NCI-H446 treated with DMSO at 0.1 percent for 48 hours (cell line): ENCODE data around the gene HBP1.
"Not testable (repeated sequence)": the region's sequence is repeated elsewhere in the genome, so short reads cannot be mapped to it uniquely, and the experiment has no call there.

Experiments used
- DNase-seq: peaks from one replicate; lab custom pipeline; 2025; lab: John Stamatoyannopoulos, UW

HBP1 gene

GRCh38 chr7:107186240-107186639 lies 17.4 kb downstream of the HBP1 start:
- no peak for DNase-seq

DNA sequence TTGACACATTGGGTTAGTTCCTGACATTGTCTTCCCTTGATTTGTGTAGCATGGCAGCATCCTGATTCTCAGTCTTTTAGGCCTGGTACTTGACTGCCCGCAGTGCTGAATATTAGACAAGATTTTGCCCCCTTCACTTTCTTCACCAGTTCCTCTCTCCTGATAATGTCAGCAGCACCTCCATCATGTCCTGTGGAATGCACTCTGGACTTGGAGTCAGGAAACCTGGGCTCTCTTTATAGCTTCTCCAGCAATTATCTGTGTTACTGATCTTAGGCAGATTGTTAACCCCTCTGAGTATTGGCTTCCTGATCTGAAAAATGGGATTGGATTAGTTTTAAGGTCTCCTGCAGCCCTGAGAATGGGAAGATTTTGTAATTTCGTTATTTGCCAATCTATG lies 19.0 kb downstream of the HBP1 start:
- no peak for DNase-seq

GRCh38 chr7:107190090-107190489 lies 21.3 kb downstream of the HBP1 start:
- no peak for DNase-seq

GRCh38 chr7:107194052-107194451 lies 25.2 kb downstream of the HBP1 start:
- no peak for DNase-seq

DNA sequence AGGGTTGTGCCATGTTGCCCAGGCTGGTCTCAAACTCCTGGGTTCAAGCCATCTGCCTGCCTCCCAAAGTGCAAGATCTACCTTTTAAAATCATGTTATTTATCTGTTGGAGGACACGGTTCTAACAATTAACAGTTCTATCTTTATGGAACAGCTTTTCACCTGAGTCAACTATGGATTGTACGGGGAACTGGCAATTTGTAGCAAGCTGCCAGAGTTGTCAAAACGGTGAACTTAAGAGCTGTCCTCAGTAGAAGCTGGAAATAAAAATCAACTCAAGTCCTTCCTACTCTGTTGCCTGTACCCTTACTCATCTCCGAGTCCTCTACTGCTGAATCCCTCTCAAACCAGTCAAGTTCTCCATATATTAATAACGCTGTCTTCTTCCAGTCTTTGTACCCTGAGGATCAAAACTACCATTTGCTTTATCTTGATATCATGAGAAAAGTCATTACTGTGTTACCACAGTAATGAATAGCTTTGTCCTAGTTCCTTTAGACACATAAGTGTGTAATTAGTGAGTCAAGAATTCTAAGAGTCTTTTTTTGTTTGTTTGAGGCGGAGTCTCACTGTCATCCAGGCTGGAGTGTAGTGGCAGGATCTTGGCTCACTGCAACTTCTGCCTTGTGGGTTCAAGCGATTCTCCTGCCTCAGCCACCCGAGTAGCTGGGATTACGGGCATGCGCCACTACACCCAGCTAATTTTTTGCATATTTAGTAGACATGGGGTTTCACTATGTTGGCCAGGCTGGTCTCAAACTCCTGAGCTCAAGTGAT lies 28.2 kb downstream of the HBP1 start:
- DNase-seq = no peak

GRCh38 chr7:107201795-107202450 lies 33.1 kb downstream of the HBP1 start:
- peak; percentile 64 for DNase-seq

DNA sequence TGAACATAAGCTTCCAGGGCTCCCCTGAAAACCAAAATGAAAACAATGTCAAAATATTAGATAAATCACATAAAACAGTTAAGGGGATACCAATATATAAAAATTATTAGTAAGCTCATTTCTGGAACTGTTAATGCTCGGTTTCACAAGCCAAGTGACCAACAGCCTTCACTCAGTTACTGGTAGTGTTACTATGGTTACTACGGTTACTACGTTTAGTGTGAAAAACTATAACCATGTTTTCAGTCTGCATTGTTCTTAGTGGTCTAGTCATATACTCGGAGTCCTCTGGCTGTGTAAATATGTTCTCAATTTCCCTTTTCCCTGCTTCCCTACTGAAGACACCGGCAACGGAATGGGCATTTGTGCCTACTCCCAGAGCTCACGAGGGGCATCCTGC lies 34.8 kb downstream of the HBP1 start:
- no peak for DNase-seq

- no peak for DNase-seq
Observed at GRCh38 chr7:107206136-107206535, 37.3 kb downstream of the HBP1 start.

DNA sequence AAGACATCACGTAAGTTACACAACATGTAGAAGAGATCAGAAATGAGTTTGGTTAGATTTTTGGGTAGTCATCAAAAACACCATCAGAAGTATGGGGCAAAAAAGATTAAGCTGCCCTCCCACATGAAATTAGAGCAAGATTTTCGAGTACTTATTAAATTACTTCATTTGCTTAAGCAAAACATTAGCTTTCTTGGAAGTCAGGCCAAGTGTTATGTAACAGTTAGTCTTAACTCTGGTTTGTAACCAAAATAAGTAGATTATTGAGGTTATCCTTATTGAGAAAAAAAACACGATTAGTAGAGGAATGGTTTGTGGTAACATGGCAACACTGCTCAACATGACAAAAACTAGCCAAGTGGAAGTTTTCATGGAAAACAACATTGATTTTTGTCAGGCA lies 37.9 kb downstream of the HBP1 start:
- no peak for DNase-seq

DNA sequence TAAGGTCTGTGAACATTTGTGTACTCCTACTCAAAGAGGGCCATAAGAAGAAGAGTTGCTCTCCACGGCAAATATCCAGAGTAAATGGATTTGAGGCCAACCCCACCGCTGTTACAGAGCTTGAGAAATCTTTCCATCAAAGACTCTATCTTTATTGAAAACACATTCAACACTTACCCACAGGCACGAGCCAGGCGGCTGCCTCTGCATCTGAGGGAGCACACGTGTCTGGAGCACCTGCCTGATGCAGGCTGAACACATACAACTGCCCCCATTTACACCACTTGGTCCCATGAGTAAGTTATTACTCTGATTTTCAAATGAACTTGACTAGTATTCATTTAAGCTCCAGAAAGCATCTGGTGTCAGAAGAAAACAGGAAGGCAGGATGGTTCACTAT lies 38.7 kb downstream of the HBP1 start:
- no peak for DNase-seq

DNA sequence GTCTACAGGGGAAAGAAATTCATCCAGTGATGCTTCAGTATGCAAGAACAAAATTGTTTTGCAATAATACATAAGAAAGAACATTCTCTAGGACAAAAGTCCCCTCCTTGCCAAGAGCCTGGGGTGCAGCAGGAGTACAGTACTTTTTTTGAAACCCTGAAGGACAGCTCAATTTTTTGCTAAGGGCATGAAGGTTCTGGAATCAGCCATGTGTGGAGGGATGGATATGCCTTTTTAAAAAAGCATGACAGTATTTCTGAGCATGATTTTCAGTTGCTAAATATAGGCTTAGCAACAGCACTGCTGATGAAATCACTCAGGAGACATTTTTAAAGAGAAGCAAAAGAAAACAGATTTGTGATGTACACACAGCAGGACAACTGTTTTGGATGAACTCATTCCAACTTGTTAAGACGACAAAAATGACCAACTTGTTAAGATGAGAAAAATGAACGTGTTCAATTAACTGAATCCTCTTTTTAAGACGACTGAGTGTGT lies 39.3 kb downstream of the HBP1 start:
- no peak for DNase-seq

- no peak for DNase-seq
Observed at GRCh38 chr7:107208563-107208962, 39.8 kb downstream of the HBP1 start.

GRCh38 chr7:107209565-107209964 lies 40.8 kb downstream of the HBP1 start:
- no peak for DNase-seq

- DNase-seq = no peak
Observed at GRCh38 chr7:107210400-107210799, 41.6 kb downstream of the HBP1 start.

DNA sequence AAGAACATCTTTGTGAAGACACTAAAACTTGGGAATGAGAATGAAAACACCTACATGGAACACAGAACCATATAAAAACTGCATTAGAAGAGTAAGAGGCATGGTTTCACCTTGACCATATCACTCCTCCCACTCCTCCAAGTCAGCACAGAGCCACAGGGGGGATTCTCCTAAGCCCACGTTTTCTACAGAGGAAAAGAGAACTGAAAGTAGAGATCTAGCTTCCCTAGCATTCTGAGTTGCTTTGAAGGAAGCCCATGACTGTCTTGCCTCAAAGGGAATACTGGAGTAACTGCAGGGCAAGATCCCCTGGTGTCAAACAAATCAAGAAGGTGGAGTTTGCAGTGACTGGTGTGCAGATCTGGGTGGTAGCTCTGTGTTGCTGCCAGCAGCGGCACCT lies 43.9 kb downstream of the HBP1 start:
- DNase-seq = no peak

- no peak for DNase-seq
Observed at GRCh38 chr7:107213193-107213788, 44.5 kb downstream of the HBP1 start.

GRCh38 chr7:107213945-107214344 lies 45.1 kb downstream of the HBP1 start:
- no peak for DNase-seq

DNA sequence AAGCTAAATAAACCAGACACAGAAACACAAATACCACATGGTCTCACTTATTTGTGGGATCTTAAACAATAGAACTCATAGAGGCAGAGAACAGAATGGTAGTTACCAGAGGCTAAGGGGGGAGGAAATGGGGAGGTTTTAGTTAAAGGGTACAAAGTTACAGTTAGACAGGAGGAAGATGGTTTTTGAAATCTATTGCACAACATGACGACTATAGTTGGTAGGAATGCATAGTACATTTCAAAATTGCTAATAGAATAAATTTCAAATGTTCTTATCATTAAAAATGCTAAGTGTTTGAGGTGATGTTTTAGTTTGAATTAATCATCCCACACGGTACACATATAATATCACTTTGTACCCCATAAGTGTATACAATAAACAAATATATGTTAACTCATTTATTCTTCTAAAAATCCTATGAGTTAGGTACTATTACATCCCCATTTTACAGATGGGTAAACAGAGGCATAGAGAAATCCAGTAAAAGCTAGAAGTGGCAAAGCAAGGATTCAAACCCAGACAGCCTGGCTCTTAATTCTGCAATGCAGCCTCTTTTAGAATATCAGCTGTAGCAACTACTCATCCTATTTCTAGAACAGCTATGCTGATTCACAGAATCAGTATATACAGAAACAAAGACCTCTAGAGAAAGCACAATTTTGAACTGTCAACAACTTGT lies 50.9 kb downstream of the HBP1 start:
- DNase-seq = no peak

- no peak for DNase-seq
Observed at GRCh38 chr7:107220356-107220755, 51.6 kb downstream of the HBP1 start.

DNA sequence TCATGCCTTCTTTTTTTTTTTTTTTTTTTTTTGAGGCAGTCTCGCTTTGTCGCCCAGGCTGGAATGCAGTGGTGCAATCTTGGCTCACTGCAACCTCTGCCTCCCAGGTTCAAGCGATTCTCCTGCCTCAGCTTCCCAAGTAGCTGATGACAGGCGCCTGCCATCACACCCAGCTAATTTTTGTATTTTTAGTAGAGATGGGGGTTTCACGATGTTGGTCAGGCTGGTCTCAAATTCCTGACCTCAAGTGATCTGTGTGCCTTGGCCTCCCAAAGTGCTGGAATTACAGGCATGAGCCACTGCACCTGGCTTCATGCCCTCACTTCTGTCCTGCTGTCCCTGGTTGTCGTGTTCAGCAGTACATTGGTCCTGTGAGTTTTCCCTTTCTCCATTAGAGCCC lies 52.0 kb downstream of the HBP1 start:
- not testable (repeated sequence) for DNase-seq

- no peak for DNase-seq
Observed at GRCh38 chr7:107224374-107225223, 55.8 kb downstream of the HBP1 start.

DNA sequence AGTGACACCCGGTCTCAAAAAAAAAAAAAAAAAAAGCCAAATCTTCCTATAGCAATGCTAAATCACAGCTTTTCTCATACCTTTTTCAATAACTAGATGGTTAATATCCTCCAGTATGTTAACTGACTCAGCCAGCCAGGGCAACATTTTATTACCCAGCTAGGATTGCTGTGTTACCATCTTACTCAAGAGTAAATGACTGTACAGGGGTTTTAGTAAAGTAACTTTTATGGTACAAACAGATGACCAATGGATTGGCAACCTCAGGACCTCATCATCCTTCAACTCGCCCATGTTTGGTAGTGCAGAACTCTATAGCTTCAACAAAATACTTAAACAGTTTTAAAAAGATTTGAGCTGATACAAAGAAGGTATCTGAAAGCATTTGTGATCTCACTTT lies 59.5 kb downstream of the HBP1 start:
- DNase-seq = no peak
